ENCODE data around the gene AJUBA.
A peak's percentile ranks its signal among the peaks of the same experiment; 100 is the strongest.
"Not testable (repeated sequence)": the region's sequence is repeated elsewhere in the genome, so short reads cannot be mapped to it uniquely, and the experiment has no call there.

The AJUBA gene

DNA sequence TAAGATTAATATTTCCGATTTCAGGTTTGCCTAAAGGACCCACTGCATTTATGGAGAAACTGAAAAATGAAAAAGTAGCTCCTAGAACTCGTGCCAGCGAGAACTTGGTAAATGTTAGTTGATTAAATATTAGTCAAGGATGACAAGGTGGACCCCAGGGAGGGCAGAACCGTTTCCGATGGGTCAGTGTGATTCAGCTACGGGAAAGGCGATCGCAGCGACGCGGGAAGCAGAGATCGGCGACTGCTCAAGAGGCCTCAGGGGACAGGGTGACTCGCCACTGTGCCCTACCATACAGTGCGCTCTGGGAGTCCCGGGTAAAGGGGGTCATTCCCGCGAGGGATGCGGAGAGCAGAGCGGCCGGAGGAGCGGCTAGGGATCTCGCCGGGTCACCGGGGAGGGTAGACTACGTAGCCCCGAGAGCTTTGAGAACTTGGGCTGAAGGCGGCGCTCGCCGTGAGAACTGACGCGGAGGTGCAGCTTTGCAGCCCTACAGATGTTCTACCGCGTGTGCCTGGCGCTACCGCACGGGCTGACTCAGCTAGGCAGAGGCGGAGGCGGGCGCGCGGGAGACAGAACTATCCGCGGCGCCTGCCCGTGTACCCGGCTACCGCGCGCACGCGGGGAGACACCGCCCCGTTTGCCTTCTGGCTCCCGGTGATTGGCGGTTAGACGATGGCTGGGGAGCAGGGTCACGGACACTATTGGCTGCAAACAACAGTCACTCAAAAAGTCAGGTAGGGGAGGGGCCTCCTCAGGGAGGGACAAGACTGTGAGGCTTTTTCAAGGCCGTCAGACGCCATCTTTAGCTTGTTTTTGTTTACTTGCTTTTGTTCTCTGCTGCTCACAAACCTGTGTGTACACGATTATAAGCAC, 24.4 kb upstream of the AJUBA start:
- in situ Hi-C loops (cut with MboI; ENCODE audit: low pct_unique_long_range_greater_than_20kb, low sequenced_read_pairs, unreplicated experiment) = no loop called here
- peak; percentile 40 for TF ChIP-seq CTCF (IDR thresholded peaks at IDR 0.05; ENCODE audit: extremely low read depth, insufficient read depth, missing control alignments)

GRCh38 chr14:23006188-23006534, 23.8 kb upstream of the AJUBA start:
- DNase-seq (ENCODE audit: low spot score) = no peak
- TF ChIP-seq CTCF (IDR thresholded peaks at IDR 0.05; ENCODE audit: extremely low read depth, insufficient read depth, missing control alignments) = no peak
- in situ Hi-C loops (cut with MboI; ENCODE audit: low pct_unique_long_range_greater_than_20kb, low sequenced_read_pairs, unreplicated experiment) = no loop called here

More for the DNA sequence above, 24.4 kb upstream of the AJUBA start:
- DNase-seq (ENCODE audit: low spot score) = peak; percentile 97

DNA sequence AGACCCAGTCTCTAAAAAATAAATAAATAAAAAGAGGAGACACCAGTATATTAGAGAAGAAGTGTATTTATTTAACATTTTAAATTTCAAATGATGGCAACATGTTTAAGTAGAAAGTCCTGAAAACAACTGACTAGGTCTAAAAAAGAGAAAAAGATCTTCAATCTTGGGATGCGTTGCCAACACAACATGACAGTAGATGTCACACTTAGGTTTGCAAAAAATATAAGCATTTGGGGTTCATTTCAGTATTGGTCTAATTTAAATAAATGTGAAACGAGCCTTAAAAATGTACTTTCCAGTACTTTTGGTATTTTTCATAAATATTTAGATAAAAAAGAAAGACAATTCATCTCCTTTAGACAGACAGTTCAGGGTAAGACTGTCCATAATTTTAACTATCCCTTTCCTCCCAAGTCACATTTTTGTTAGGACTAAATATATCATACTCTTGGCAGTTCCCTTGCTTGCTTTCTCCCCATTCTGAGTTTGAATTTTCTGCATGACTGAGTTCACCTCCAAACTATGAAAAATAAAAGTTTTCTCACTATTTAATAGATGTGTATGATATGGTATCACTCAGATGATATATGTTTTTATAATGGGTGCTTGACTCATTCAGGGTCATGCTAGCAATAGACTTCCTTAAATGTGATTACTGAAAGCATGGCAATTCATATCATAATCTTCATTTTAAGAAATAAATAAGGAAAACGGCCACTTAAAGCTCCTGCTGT, 23.3 kb upstream of the AJUBA start:
- TF ChIP-seq CTCF (IDR thresholded peaks at IDR 0.05; ENCODE audit: extremely low read depth, insufficient read depth, missing control alignments) = no peak

DNA sequence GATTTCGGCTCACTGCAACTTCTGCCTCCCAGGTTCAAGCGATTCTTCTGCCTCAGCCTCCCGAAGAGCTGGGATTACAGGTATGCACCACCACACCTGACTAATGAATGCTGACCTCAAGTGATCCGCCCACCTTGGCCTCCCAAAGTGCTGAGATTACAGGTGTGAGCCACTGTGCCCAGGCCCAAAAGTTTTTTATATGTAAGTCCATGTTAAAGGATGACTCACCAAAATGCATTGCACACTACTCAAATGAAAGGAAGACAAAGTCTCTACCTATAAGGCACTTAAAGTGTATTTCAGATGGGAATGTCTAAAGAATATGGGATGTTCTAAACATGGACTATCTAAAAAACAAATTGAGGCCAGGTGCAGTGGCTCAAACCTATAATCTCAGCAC, 21.9 kb upstream of the AJUBA start:
- DNase-seq (ENCODE audit: low spot score); in situ Hi-C loops (cut with MboI; ENCODE audit: low pct_unique_long_range_greater_than_20kb, low sequenced_read_pairs, unreplicated experiment): not testable (repeated sequence)

More for the DNA sequence above, 23.3 kb upstream of the AJUBA start:
- in situ Hi-C loops (cut with MboI; ENCODE audit: low pct_unique_long_range_greater_than_20kb, low sequenced_read_pairs, unreplicated experiment) = no loop called here
- no peak for DNase-seq (ENCODE audit: low spot score)

- in situ Hi-C loops (cut with MboI; ENCODE audit: low pct_unique_long_range_greater_than_20kb, low sequenced_read_pairs, unreplicated experiment) = no loop called here
- no peak for TF ChIP-seq CTCF (IDR thresholded peaks at IDR 0.05; ENCODE audit: extremely low read depth, insufficient read depth, missing control alignments)
- DNase-seq (ENCODE audit: low spot score) = no peak
These were observed 20.2 kb upstream of the AJUBA start for GRCh38 chr14:23002592-23002991.

DNA sequence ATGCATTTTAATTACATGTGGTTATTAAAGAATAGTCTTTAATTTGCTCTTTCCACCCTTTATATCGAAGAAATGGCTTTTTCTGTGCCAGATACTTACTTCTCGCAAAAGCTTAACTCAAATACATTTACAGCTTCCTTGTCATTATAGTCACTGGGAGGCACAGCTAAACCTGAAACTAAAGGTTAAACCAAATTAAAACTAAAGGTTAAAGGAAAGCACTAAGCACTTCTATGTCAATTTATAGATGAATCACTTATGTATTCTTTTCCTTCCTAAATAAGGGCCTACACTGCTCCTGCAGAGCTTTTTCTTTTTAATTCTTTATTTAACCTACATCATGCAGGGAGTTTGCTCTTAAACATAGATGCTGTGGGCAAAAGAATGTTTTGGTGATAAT, 18.5 kb upstream of the AJUBA start:
- DNase-seq (ENCODE audit: low spot score) = no peak
- TF ChIP-seq CTCF (IDR thresholded peaks at IDR 0.05; ENCODE audit: extremely low read depth, insufficient read depth, missing control alignments) = no peak
- in situ Hi-C loops (cut with MboI; ENCODE audit: low pct_unique_long_range_greater_than_20kb, low sequenced_read_pairs, unreplicated experiment) = no loop called here
